ENCODE results near the gene GABRR3. TPM values are rescaled to one million over a fixed set of nuclear protein-coding genes. Genes with fewer than 3 reads are reported as not detected.
A peak's percentile ranks its signal among the peaks of the same experiment; 100 is the strongest.

Gene GABRR3
- total RNA-seq, 8 experiments from 2014 or later, result 0.09 to 1.1 (median 0.31) TPM; not detected in 2

- no peak for ATAC-seq (replicated peaks in 6 of 8)
- in situ Hi-C loops (cut with MboI; ENCODE audit: low pct_unique_long_range_greater_than_20kb in 2 of 9, low sequenced_read_pairs in 9 of 9, unreplicated experiment in 9 of 9), result no loop called here
- H3K4me3 ChIP-seq, result no peak overlapping the region
- no peak overlapping the region for H3K27ac ChIP-seq
- 28 to 100% (median 92%) methylated on average over 1 to 3 of the region's 3 CpGs; no CpG with 5 or more reads in 1 of the 10 experiments for WGBS, 10 experiments
- H3K4me1 ChIP-seq (replicated peaks in 1 of 2), result peaks cover 22 to 29% of the 10 kb centered on the region in 2 donors
These were observed 60.1 kb downstream of the GABRR3 start for GRCh38 chr3:97974996-97975395.

GRCh38 chr3:97972976-97973375, 62.1 kb downstream of the GABRR3 start:
- in situ Hi-C loops (cut with MboI; ENCODE audit: low pct_unique_long_range_greater_than_20kb in 2 of 9, low sequenced_read_pairs in 9 of 9, unreplicated experiment in 9 of 9), result no loop called here
- WGBS, 10 experiments, result 80 to 100% (median 96%) methylated on average over 1 to 8 of the region's 9 CpGs; no CpG with 5 or more reads in 1 of the 10 experiments
- H3K4me3 ChIP-seq, result peak overlapping the region in 4 of 5 donors; percentile 61 to 95 (median 76)
- H3K4me1 ChIP-seq (replicated peaks in 1 of 2), result peaks cover 13 to 19% of the 10 kb centered on the region in 2 donors
- ATAC-seq (replicated peaks in 6 of 8), result no peak
- H3K27ac ChIP-seq, result peak overlapping the region in 1 of 2 donors; percentile 43

- Histone ChIP-seq H3K4me1 (replicated peaks in 1 of 2) (peaks cover 13 to 17% of the 10 kb centered on the region in 2 donors), H3K4me3 (peak within 1 kb of the TSS; percentile 50 to 95 (median 74)), H3K27ac (peak within 1 kb of the TSS in 1 of 2 donors; percentile 72)
- in situ Hi-C loops (cut with MboI; ENCODE audit: low pct_unique_long_range_greater_than_20kb in 2 of 9, low sequenced_read_pairs in 9 of 9, unreplicated experiment in 9 of 9), result no loop called here
- 0 to 37% (median 6%) methylated on average over 1 to 20 of the region's 82 CpGs; no CpG with 5 or more reads in 2 of the 10 experiments for WGBS, 10 experiments
- ATAC-seq (replicated peaks in 6 of 8), result peak; percentile 87 to 94 (median 91)
These were observed 63.2 kb downstream of the GABRR3 start, which contains the start of gene RIOX2 for GRCh38 chr3:97971679-97972567. Gene RIOX2 (minus strand): TSS chr3:97972431. CDS start chr3:97967593, 4,838 bp downstream.

- WGBS, 10 experiments, result 0 to 100% (median 64%) methylated on average over 2 to 8 of the region's 9 CpGs; no CpG with 5 or more reads in 2 of the 10 experiments
- H3K4me3 ChIP-seq, result peak overlapping the region; percentile 50 to 95 (median 74)
These were observed 64.0 kb downstream of the GABRR3 start for GRCh38 chr3:97970956-97971620.

GRCh38 chr3:97970156-97970555, 65.0 kb downstream of the GABRR3 start:
- H3K4me1 ChIP-seq (replicated peaks in 1 of 2), result peaks cover 13 to 17% of the 10 kb centered on the region in 2 donors
- H3K4me3 ChIP-seq, result no peak overlapping the region
- ATAC-seq (replicated peaks in 6 of 8), result no peak
- 17 to 100% (median 53%) methylated on average over 1 of the region's 1 CpG; no CpG with 5 or more reads in 4 of the 10 experiments for WGBS, 10 experiments
- H3K27ac ChIP-seq, result no peak overlapping the region
- in situ Hi-C loops (cut with MboI; ENCODE audit: low pct_unique_long_range_greater_than_20kb in 2 of 9, low sequenced_read_pairs in 9 of 9, unreplicated experiment in 9 of 9), result no loop called here

More at GRCh38 chr3:97970956-97971620, 64.0 kb downstream of the GABRR3 start:
- Histone ChIP-seq H3K27ac (no peak overlapping the region), H3K4me1 (replicated peaks in 1 of 2) (peaks cover 13 to 17% of the 10 kb centered on the region in 2 donors)
- in situ Hi-C loops (cut with MboI; ENCODE audit: low pct_unique_long_range_greater_than_20kb in 2 of 9, low sequenced_read_pairs in 9 of 9, unreplicated experiment in 9 of 9), result no loop called here
- no peak for ATAC-seq (replicated peaks in 6 of 8)

GRCh38 chr3:97969541-97969940, 65.6 kb downstream of the GABRR3 start:
- Histone ChIP-seq H3K4me3 (no peak overlapping the region), H3K4me1 (replicated peaks in 1 of 2) (peaks cover 13 to 17% of the 10 kb centered on the region in 2 donors), H3K27ac (no peak overlapping the region)
- in situ Hi-C loops (cut with MboI; ENCODE audit: low pct_unique_long_range_greater_than_20kb in 2 of 9, low sequenced_read_pairs in 9 of 9, unreplicated experiment in 9 of 9), result no loop called here
- no peak for ATAC-seq (replicated peaks in 6 of 8)
- 17 to 100% (median 79%) methylated on average over 1 to 5 of the region's 5 CpGs for WGBS, 10 experiments

GRCh38 chr3:97968376-97968775, 66.7 kb downstream of the GABRR3 start:
- H3K27ac ChIP-seq, result no peak overlapping the region
- 83% methylated on average over 1 of the region's 1 CpG; no CpG with 5 or more reads in 8 of the 10 experiments for WGBS, 10 experiments
- no peak for ATAC-seq (replicated peaks in 6 of 8)
- no peak overlapping the region for H3K4me3 ChIP-seq
- H3K4me1 ChIP-seq (replicated peaks in 1 of 2), result peaks cover 13 to 17% of the 10 kb centered on the region in 2 donors
- in situ Hi-C loops (cut with MboI; ENCODE audit: low pct_unique_long_range_greater_than_20kb in 2 of 9, low sequenced_read_pairs in 9 of 9, unreplicated experiment in 9 of 9), result no loop called here

GRCh38 chr3:97967966-97968365, 67.1 kb downstream of the GABRR3 start:
- in situ Hi-C loops (cut with MboI; ENCODE audit: low pct_unique_long_range_greater_than_20kb in 2 of 9, low sequenced_read_pairs in 9 of 9, unreplicated experiment in 9 of 9), result no loop called here
- Histone ChIP-seq H3K4me1 (replicated peaks in 1 of 2) (peaks cover 13 to 17% of the 10 kb centered on the region in 2 donors), H3K27ac (no peak overlapping the region), H3K4me3 (no peak overlapping the region)
- WGBS, 10 experiments, result 89 to 100% (median 97%) methylated on average over 1 to 7 of the region's 8 CpGs; no CpG with 5 or more reads in 4 of the 10 experiments
- no peak for ATAC-seq (replicated peaks in 6 of 8)

- Histone ChIP-seq H3K4me1 (replicated peaks in 1 of 2) (no peaks in the 10 kb centered on the region), H3K4me3 (no peak overlapping the region), H3K27ac (no peak overlapping the region)
- in situ Hi-C loops (cut with MboI; ENCODE audit: low pct_unique_long_range_greater_than_20kb in 2 of 9, low sequenced_read_pairs in 9 of 9, unreplicated experiment in 9 of 9), result no loop called here
- WGBS, 10 experiments, result 69 to 100% (median 95%) methylated on average over 1 to 8 of the region's 8 CpGs; no CpG with 5 or more reads in 1 of the 10 experiments
- ATAC-seq (replicated peaks in 6 of 8), result no peak
These were observed 73.9 kb downstream of the GABRR3 start for GRCh38 chr3:97960993-97961766.

GRCh38 chr3:97960551-97960950, 74.6 kb downstream of the GABRR3 start:
- in situ Hi-C loops (cut with MboI; ENCODE audit: low pct_unique_long_range_greater_than_20kb in 2 of 9, low sequenced_read_pairs in 9 of 9, unreplicated experiment in 9 of 9), result no loop called here
- Histone ChIP-seq H3K4me1 (replicated peaks in 1 of 2) (no peaks in the 10 kb centered on the region), H3K27ac (no peak overlapping the region), H3K4me3 (no peak overlapping the region)
- 19 to 93% (median 86%) methylated on average over 2 to 5 of the region's 5 CpGs for WGBS, 10 experiments
- ATAC-seq (replicated peaks in 6 of 8), result no peak

GRCh38 chr3:97959872-97960271, 75.2 kb downstream of the GABRR3 start:
- no peak overlapping the region for H3K4me3 ChIP-seq
- in situ Hi-C loops (cut with MboI; ENCODE audit: low pct_unique_long_range_greater_than_20kb in 2 of 9, low sequenced_read_pairs in 9 of 9, unreplicated experiment in 9 of 9), result no loop called here
- no peak overlapping the region for H3K27ac ChIP-seq
- H3K4me1 ChIP-seq (replicated peaks in 1 of 2), result no peaks in the 10 kb centered on the region
- ATAC-seq (replicated peaks in 6 of 8), result no peak
- 41 to 97% (median 88%) methylated on average over 1 to 5 of the region's 5 CpGs for WGBS, 10 experiments

- in situ Hi-C loops (cut with MboI; ENCODE audit: low pct_unique_long_range_greater_than_20kb in 2 of 9, low sequenced_read_pairs in 9 of 9, unreplicated experiment in 9 of 9), result no loop called here
- no peak overlapping the region for H3K4me3 ChIP-seq
- no peak for ATAC-seq (replicated peaks in 6 of 8)
- H3K27ac ChIP-seq, result no peak overlapping the region
- WGBS, 10 experiments, result 80 to 100% (median 92%) methylated on average over 1 to 7 of the region's 9 CpGs; no CpG with 5 or more reads in 3 of the 10 experiments
- H3K4me1 ChIP-seq (replicated peaks in 1 of 2), result no peaks in the 10 kb centered on the region
These were observed 76.3 kb downstream of the GABRR3 start for GRCh38 chr3:97958796-97959195.

Data from motor neuron (in vitro differentiated cells).